ENCODE measurements around the gene SLC34A3.

The SLC34A3 gene

DNA sequence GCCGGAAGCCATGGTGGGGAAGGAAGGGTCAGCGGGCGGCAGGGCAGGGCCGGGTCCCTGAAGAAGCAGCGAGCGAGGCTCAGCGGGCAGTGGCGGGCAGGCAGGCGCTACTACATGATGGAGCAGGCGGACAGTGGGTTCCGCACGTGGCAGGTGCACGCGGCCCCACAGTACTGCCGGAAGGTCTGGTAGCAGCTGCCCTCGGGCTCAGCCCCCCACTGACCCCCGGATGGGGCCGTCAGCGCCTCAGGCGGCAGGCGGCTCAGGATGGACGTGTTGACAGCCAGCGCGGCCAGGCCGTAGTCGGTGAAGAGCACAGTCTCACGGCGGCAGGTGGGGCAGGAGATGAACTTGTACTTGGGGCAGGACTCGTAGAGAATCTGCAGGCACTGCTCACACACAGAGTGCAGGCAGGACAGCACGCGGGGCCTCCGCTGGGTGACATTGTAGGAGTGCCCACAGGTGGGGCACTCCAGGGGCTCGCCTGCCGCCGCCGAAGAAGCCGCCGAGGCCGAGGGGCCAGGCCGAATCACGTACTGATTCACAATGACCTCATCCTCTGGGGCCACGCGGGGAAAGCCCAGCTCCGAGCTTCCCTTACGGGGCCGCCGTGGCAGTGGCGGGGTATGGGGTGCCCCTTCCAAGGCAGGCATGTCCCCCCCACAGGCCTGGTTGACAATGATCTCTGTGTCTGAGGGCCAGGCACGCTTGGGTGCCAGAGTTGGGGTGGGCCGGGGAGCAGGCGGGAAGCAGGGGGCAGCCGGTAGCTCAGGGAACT lies 10.2 kb upstream of the SLC34A3 start:
- Histone ChIP-seq H3K27ac (replicated peaks) (no peak overlapping the region), H3K27me3 (ENCODE audit: insufficient read depth, poor library complexity, severe bottlenecking) (no peaks in the 10 kb centered on the region), H3K4me3 (replicated peaks; ENCODE audit: insufficient read depth, low read length) (no peak overlapping the region)
- no peak for DNase-seq (ENCODE audit: low read depth in 1 of 2, low spot score in 1 of 2)
- TF ChIP-seq POLR2AphosphoS5 (IDR thresholded peaks at IDR 0.05; ENCODE audit: low read depth) (no peak), CTCF (IDR thresholded peaks at IDR 0.05; ENCODE audit: insufficient read depth, low read length) (no peak), REST (IDR thresholded peaks at IDR 0.05; ENCODE audit: insufficient replicate concordance, low read depth) (no peak), GABPA (IDR thresholded peaks at IDR 0.05; ENCODE audit: low read depth) (no peak), SPI1 (IDR thresholded peaks at IDR 0.05; ENCODE audit: borderline replicate concordance, low read depth) (no peak)

GRCh38 chr9:137221095-137221505 lies 9.6 kb upstream of the SLC34A3 start:
- TF ChIP-seq GABPA (IDR thresholded peaks at IDR 0.05; ENCODE audit: low read depth) = no peak
- H3K27me3 ChIP-seq (ENCODE audit: insufficient read depth, poor library complexity, severe bottlenecking) = no peaks in the 10 kb centered on the region
- H3K27ac ChIP-seq (replicated peaks) = no peak overlapping the region
- no peak for DNase-seq (ENCODE audit: low read depth in 1 of 2, low spot score in 1 of 2)
- no peak overlapping the region for H3K4me3 ChIP-seq (replicated peaks; ENCODE audit: insufficient read depth, low read length)

DNA sequence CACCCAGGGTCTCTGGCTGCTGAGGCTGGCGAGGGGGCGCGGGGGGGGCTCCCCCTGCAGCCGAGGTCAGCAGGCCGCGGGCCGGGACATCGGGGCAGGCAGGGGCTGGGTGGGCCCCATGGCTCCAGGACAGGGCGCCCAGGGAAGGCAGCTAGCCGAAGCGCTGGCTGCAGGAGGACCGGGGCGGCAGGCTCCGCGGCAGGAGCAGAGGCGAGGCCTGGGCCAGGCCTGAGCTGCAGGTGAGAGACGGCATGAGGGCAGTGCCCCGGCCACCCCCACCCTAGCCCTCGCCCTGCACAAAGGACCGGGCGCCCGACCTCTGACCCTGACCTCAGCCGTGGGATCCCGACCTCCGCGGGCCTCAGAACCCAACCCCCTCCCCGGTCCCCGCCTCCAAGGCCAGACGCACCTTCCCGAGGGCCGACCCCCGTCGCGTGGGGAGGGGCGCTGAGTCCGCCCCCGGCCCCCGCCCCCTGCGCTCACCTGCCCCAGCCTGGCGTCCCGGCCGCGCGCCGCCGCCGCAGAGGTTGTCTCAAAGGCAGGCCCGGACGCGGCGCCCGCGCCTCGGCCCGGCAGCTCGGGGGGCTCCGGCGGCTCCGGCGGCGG lies 9.1 kb upstream of the SLC34A3 start:
- H3K27me3 ChIP-seq (ENCODE audit: insufficient read depth, poor library complexity, severe bottlenecking) = no peaks in the 10 kb centered on the region
- DNase-seq (ENCODE audit: low read depth in 1 of 2, low spot score in 1 of 2) = no peak
- TF ChIP-seq POLR2AphosphoS5 (IDR thresholded peaks at IDR 0.05; ENCODE audit: low read depth) (no peak), GABPA (IDR thresholded peaks at IDR 0.05; ENCODE audit: low read depth) (no peak), CTCF (IDR thresholded peaks at IDR 0.05; ENCODE audit: insufficient read depth, low read length) (no peak), REST (IDR thresholded peaks at IDR 0.05; ENCODE audit: insufficient replicate concordance, low read depth) (no peak), SPI1 (IDR thresholded peaks at IDR 0.05; ENCODE audit: borderline replicate concordance, low read depth) (no peak)
- H3K4me3 ChIP-seq (replicated peaks; ENCODE audit: insufficient read depth, low read length) = peak overlapping the region; percentile 8
- no peak overlapping the region for H3K27ac ChIP-seq (replicated peaks)

GRCh38 chr9:137222190-137223077 lies 8.3 kb upstream of the SLC34A3 start, which contains the start of gene RNF208:
RNF208 (minus strand) TSS chr9:137222240; CDS start chr9:137221212, 1,028 bp downstream.
- Histone ChIP-seq H3K27ac (replicated peaks) (peak within 1 kb of the TSS; percentile 73), H3K4me3 (replicated peaks; ENCODE audit: insufficient read depth, low read length) (peak within 1 kb of the TSS; percentile 84), H3K27me3 (ENCODE audit: insufficient read depth, poor library complexity, severe bottlenecking) (no peaks in the 10 kb centered on the region)
- TF ChIP-seq GABPA (IDR thresholded peaks at IDR 0.05; ENCODE audit: low read depth) (no peak), REST (IDR thresholded peaks at IDR 0.05; ENCODE audit: insufficient replicate concordance, low read depth) (no peak), POLR2AphosphoS5 (IDR thresholded peaks at IDR 0.05; ENCODE audit: low read depth) (no peak), SPI1 (IDR thresholded peaks at IDR 0.05; ENCODE audit: borderline replicate concordance, low read depth) (no peak), CTCF (IDR thresholded peaks at IDR 0.05; ENCODE audit: insufficient read depth, low read length) (no peak)
- no peak for DNase-seq (ENCODE audit: low read depth in 1 of 2, low spot score in 1 of 2)

Measured in HL-60 (cell line).